Stimulated activated naive CD8-positive, alpha-beta T cell treated with anti-CD3 and anti-CD28 coated beads, Interleukin-15, Interleukin-2, amounts not matched to agents 100 ng/mL and 50 ng/mL, for 24 hours (primary cell): ENCODE measurements around the gene LUZP2.

Source experiments
- H3K27ac Mint-ChIP-seq: one replicate; pipeline ENCODE4 v1.8.0; 2021; ENCODE audit warnings: mild to moderate bottlenecking, mixed read lengths
- H3K27me3 Mint-ChIP-seq: one replicate; pipeline ENCODE4 v1.8.0; 2021; ENCODE audit warnings: mixed read lengths
- H3K36me3 Mint-ChIP-seq: one replicate; pipeline ENCODE4 v1.8.0; 2021; ENCODE audit warnings: low read depth, mixed read lengths
- H3K4me1 Mint-ChIP-seq: one replicate; pipeline ENCODE4 v1.8.0; 2021; ENCODE audit warnings: low read depth, mixed read lengths
- H3K4me3 Mint-ChIP-seq: one replicate; pipeline ENCODE4 v1.8.0; 2021; ENCODE audit warnings: mild to moderate bottlenecking, mixed read lengths
- H3K9me3 Mint-ChIP-seq: one replicate; pipeline ENCODE4 v1.8.0; 2021; ENCODE audit warnings: mixed read lengths

The LUZP2 gene

GRCh38 chr11:24688981-24689380, 192.1 kb downstream of the LUZP2 start:
- H3K27me3 Mint-ChIP-seq, result no peaks in the 10 kb centered on the region
- H3K36me3 Mint-ChIP-seq, result no peaks in the 10 kb centered on the region
- no peak overlapping the region for H3K4me3 Mint-ChIP-seq
- no peaks in the 10 kb centered on the region for H3K4me1 Mint-ChIP-seq
- H3K27ac Mint-ChIP-seq, result peak overlapping the region; percentile 33
- H3K9me3 Mint-ChIP-seq, result no peaks in the 10 kb centered on the region

DNA sequence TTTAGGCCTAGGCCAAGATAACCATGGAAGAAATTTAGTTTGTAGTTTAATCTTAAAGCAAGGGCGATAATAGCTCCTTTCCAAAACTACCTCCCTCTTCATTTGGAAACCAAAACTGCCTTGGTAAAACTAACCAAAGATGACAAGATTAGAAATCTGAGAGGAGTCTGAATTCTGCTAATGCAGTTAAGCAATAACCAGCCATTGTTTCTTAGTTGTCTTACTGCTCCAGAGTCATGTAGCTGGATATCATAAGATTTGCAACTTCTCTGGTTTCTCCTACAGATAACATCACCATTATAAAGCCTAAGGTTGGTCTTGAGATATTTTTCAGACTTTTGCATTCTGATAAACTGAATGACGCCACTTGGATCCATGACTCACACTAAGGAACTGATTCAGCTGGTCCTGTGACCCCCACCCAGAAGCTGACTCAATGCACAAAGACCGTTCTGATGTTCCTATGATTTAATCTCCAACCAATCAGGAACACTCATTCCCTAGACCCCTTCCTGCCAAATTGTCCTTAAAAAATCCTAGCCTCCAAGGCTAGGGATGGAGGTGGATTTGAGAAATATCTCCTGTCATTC, 200.8 kb downstream of the LUZP2 start:
- Mint-ChIP-seq H3K4me3 (no peak overlapping the region), H3K27me3 (no peaks in the 10 kb centered on the region), H3K27ac (no peak overlapping the region), H3K4me1 (no peaks in the 10 kb centered on the region), H3K36me3 (no peaks in the 10 kb centered on the region), H3K9me3 (peaks cover 4% of the 10 kb centered on the region)

GRCh38 chr11:24704716-24705115, 207.9 kb downstream of the LUZP2 start:
- Mint-ChIP-seq H3K9me3 (peaks cover 4% of the 10 kb centered on the region), H3K27me3 (no peaks in the 10 kb centered on the region)

GRCh38 chr11:24705474-24705873, 208.6 kb downstream of the LUZP2 start:
- Mint-ChIP-seq H3K36me3 (no peaks in the 10 kb centered on the region), H3K27me3 (no peaks in the 10 kb centered on the region), H3K4me1 (no peaks in the 10 kb centered on the region), H3K9me3 (peaks cover 4% of the 10 kb centered on the region), H3K27ac (no peak overlapping the region), H3K4me3 (no peak overlapping the region)

More at GRCh38 chr11:24704716-24705115, 207.9 kb downstream of the LUZP2 start:
- Mint-ChIP-seq H3K4me3 (no peak overlapping the region), H3K36me3 (no peaks in the 10 kb centered on the region), H3K27ac (no peak overlapping the region), H3K4me1 (no peaks in the 10 kb centered on the region)

GRCh38 chr11:24708616-24709015, 211.8 kb downstream of the LUZP2 start:
- Mint-ChIP-seq H3K27me3 (no peaks in the 10 kb centered on the region), H3K4me1 (no peaks in the 10 kb centered on the region), H3K36me3 (no peaks in the 10 kb centered on the region), H3K9me3 (no peaks in the 10 kb centered on the region), H3K27ac (no peak overlapping the region), H3K4me3 (no peak overlapping the region)

- no peaks in the 10 kb centered on the region for H3K27me3 Mint-ChIP-seq
- H3K4me1 Mint-ChIP-seq, result no peaks in the 10 kb centered on the region
- H3K27ac Mint-ChIP-seq, result no peak overlapping the region
- no peaks in the 10 kb centered on the region for H3K36me3 Mint-ChIP-seq
- no peak overlapping the region for H3K4me3 Mint-ChIP-seq
- no peaks in the 10 kb centered on the region for H3K9me3 Mint-ChIP-seq
Observed at GRCh38 chr11:24709928-24710565, 213.2 kb downstream of the LUZP2 start.

- Mint-ChIP-seq H3K36me3 (no peaks in the 10 kb centered on the region), H3K9me3 (peaks cover 4% of the 10 kb centered on the region), H3K4me1 (no peaks in the 10 kb centered on the region), H3K27me3 (no peaks in the 10 kb centered on the region), H3K4me3 (no peak overlapping the region), H3K27ac (no peak overlapping the region)
Observed at GRCh38 chr11:24714601-24715000, 217.7 kb downstream of the LUZP2 start.

DNA sequence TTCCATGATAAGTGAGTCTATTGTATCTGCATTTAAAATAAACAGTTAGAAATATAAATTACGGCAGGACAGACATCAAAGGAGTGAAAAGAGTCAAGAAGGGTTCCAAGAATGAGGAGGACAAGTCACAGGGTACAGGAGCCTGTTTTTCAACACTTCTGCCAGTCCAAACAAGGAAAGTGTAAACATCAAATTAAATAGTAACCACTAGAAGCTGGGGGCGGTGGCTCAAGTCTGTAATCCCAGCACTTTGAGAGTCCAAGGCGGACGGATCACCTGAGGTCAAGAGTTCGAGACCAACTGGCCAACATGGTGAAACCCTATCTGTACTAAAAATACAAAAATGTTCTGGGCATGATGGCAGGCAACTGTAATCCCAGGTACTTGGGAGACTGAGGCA, 219.6 kb downstream of the LUZP2 start:
- H3K27me3 Mint-ChIP-seq, result no peaks in the 10 kb centered on the region
- H3K27ac Mint-ChIP-seq, result no peak overlapping the region
- peaks cover 4% of the 10 kb centered on the region for H3K9me3 Mint-ChIP-seq
- H3K4me1 Mint-ChIP-seq, result no peaks in the 10 kb centered on the region
- no peak overlapping the region for H3K4me3 Mint-ChIP-seq
- no peaks in the 10 kb centered on the region for H3K36me3 Mint-ChIP-seq

GRCh38 chr11:24723231-24723630, 226.4 kb downstream of the LUZP2 start:
- Mint-ChIP-seq H3K36me3 (no peaks in the 10 kb centered on the region), H3K27ac (no peak overlapping the region), H3K4me1 (no peaks in the 10 kb centered on the region), H3K27me3 (no peaks in the 10 kb centered on the region), H3K4me3 (no peak overlapping the region), H3K9me3 (peaks cover 1% of the 10 kb centered on the region)

DNA sequence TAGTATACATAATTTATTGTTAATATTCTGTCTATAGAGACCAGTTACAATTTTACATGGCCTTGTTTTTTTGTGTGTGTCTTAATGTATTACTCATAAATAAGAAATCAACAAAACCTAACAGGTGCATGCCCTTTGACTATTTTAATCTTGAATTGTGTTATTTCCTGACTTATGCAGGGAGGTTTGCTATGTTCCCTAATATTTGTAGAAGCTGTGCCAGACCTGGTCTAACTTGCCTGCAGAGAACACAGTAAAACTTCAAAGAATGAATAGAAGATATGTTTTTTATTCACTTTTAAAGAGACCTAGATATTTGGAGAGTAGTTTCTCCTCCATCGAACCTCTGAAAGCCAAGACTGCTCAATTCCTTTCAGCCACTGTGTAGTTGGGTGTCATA, 234.7 kb downstream of the LUZP2 start:
- Mint-ChIP-seq H3K9me3 (peaks cover 8% of the 10 kb centered on the region), H3K4me1 (no peaks in the 10 kb centered on the region), H3K4me3 (no peak overlapping the region), H3K27ac (no peak overlapping the region), H3K27me3 (no peaks in the 10 kb centered on the region), H3K36me3 (no peaks in the 10 kb centered on the region)

DNA sequence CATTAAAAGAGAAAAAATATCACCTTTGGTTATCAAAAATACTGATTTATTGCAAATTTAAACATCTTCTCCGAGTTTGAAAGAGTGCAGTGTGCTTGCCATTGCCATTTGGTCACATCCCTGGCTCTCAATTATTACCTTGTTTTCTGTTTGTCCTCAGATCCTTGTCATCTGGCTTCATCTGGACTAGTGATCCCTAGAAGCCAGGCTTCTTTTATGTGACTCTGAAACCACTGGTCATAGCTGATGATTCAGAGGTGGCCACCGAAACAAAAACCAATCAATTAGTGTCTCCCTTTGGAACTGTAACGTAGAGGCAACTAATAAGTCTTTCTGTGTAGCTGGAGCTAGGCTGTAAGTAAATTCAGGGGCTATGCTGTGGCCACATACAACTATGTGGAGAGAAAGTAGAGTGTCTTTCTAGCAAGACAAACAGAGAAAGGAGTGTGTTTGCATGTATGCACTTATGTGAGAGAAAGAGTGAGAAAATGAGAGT, 237.9 kb downstream of the LUZP2 start:
- Mint-ChIP-seq H3K36me3 (no peaks in the 10 kb centered on the region), H3K27ac (no peak overlapping the region), H3K9me3 (peaks cover 3% of the 10 kb centered on the region), H3K27me3 (no peaks in the 10 kb centered on the region), H3K4me3 (no peak overlapping the region), H3K4me1 (no peaks in the 10 kb centered on the region)

- Mint-ChIP-seq H3K36me3 (no peaks in the 10 kb centered on the region), H3K27me3 (no peaks in the 10 kb centered on the region), H3K4me1 (no peaks in the 10 kb centered on the region), H3K9me3 (no peaks in the 10 kb centered on the region), H3K27ac (no peak overlapping the region), H3K4me3 (no peak overlapping the region)
Observed at GRCh38 chr11:24738972-24739371, 242.1 kb downstream of the LUZP2 start.

DNA sequence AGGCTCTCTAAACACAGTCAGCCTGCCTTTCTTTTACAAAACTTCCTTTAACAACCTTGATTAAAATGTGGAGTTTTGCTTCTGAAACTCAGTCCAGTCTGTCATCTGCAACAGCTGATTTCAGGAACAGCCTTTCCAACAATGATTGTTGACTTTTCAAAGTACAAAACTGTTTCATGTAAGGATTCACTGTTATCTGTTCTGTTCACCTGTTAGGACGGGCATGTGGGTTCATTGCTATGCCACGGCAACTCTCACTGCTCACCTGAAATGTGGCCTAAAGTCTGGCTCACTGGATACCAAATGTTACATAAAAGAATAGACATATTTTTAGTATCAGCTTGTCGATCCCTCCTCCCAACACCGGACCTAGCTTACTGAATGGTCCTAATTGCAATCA, 242.8 kb downstream of the LUZP2 start:
- no peak overlapping the region for H3K27ac Mint-ChIP-seq
- no peaks in the 10 kb centered on the region for H3K9me3 Mint-ChIP-seq
- no peaks in the 10 kb centered on the region for H3K36me3 Mint-ChIP-seq
- peaks cover 3% of the 10 kb centered on the region for H3K4me1 Mint-ChIP-seq
- no peak overlapping the region for H3K4me3 Mint-ChIP-seq
- no peaks in the 10 kb centered on the region for H3K27me3 Mint-ChIP-seq

- peaks cover 9% of the 10 kb centered on the region for H3K9me3 Mint-ChIP-seq
- H3K27ac Mint-ChIP-seq, result no peak overlapping the region
- no peaks in the 10 kb centered on the region for H3K27me3 Mint-ChIP-seq
- no peak overlapping the region for H3K4me3 Mint-ChIP-seq
- peaks cover 6% of the 10 kb centered on the region for H3K4me1 Mint-ChIP-seq
- H3K36me3 Mint-ChIP-seq, result no peaks in the 10 kb centered on the region
Observed at GRCh38 chr11:24747275-24748251, 250.7 kb downstream of the LUZP2 start.

GRCh38 chr11:24748261-24748660, 251.4 kb downstream of the LUZP2 start:
- peaks cover 6% of the 10 kb centered on the region for H3K4me1 Mint-ChIP-seq
- H3K27ac Mint-ChIP-seq, result no peak overlapping the region
- H3K4me3 Mint-ChIP-seq, result no peak overlapping the region
- H3K9me3 Mint-ChIP-seq, result peaks cover 9% of the 10 kb centered on the region
- no peaks in the 10 kb centered on the region for H3K27me3 Mint-ChIP-seq
- no peaks in the 10 kb centered on the region for H3K36me3 Mint-ChIP-seq
